Neural progenitor cell (in vitro differentiated cells): Measurements from ENCODE around the gene ROR2. TPM values are rescaled to one million over a fixed set of nuclear protein-coding genes. Genes with fewer than 3 reads are reported as not detected.
A peak's percentile ranks its signal among the peaks of the same experiment; 100 is the strongest.

Source experiments
- DNase-seq: peaks from one replicate; pipeline ENCODE4 v3.0.0-alpha.2; 2016; ENCODE audit warnings: low spot score
- H2AFZ ChIP-seq: fragments of 200-600 bp; sonication (generic); replicated peaks from 2 replicates; pipeline ENCODE4 v1.6.1; 2016; ENCODE audit warnings: antibody characterized with exemption
- H3F3A ChIP-seq: fragments of 200-600 bp; sonication (generic); 2 replicates; pipeline ENCODE4 v1.6.1; 2016; ENCODE audit warnings: antibody characterized with exemption, low read depth
- H3K27ac ChIP-seq: fragments of 200-600 bp; sonication (generic); 2 replicates; pipeline ENCODE4 v1.5.1; 2016; ENCODE audit warnings: mild to moderate bottlenecking
- H3K27me3 ChIP-seq: fragments of 200-600 bp; sonication (generic); 2 replicates; pipeline ENCODE4 v1.6.1; 2016; ENCODE audit warnings: mild to moderate bottlenecking, moderate library complexity
- H3K36me3 ChIP-seq: fragments of 200-600 bp; sonication (generic); 2 replicates; pipeline ENCODE4 v1.5.1; 2016
- H3K4me1 ChIP-seq: fragments of 200-600 bp; sonication (generic); 2 replicates; pipeline ENCODE4 v1.6.1; 2016; ENCODE audit warnings: mixed run types
- H3K4me2 ChIP-seq: fragments of 200-600 bp; sonication (generic); 2 replicates; pipeline ENCODE4 v1.6.1; 2016
- H3K4me3 ChIP-seq: fragments of 200-600 bp; sonication (generic); 2 replicates; pipeline ENCODE4 v1.5.1; 2016
- H3K79me2 ChIP-seq: fragments of 200-600 bp; sonication (generic); 2 replicates; pipeline ENCODE4 v1.6.1; 2016; ENCODE audit warnings: low read depth
- H3K9ac ChIP-seq: fragments of 200-600 bp; sonication (generic); 2 replicates; pipeline ENCODE4 v1.6.1; 2016
- H3K9me3 ChIP-seq: fragments of 200-600 bp; sonication (generic); 2 replicates; pipeline ENCODE4 v1.5.1; 2016; ENCODE audit warnings: low read depth
- H4K20me1 ChIP-seq: fragments of 200-600 bp; sonication (generic); 2 replicates; pipeline ENCODE4 v1.6.1; 2016; ENCODE audit warnings: low read depth
- H3K27ac Mint-ChIP-seq: 3 replicates; pipeline ENCODE4 v1.8.0; 2021; ENCODE audit warnings: mixed read lengths
- H3K27me3 Mint-ChIP-seq: 2 replicates; pipeline ENCODE4 v1.8.0; 2022; ENCODE audit warnings: low read depth, mild to moderate bottlenecking, inconsistent platforms, moderate library complexity, mixed read lengths; ENCODE audit not compliant: insufficient read depth
- H3K36me3 Mint-ChIP-seq: 3 replicates; pipeline ENCODE4 v1.8.0; 2021; ENCODE audit warnings: mixed read lengths
- H3K4me1 Mint-ChIP-seq: 3 replicates; pipeline ENCODE4 v1.8.0; 2021; ENCODE audit warnings: mixed read lengths
- H3K4me3 Mint-ChIP-seq: 3 replicates; pipeline ENCODE4 v1.8.0; 2021; ENCODE audit warnings: mild to moderate bottlenecking, moderate library complexity, mixed read lengths
- H3K9me3 Mint-ChIP-seq: 3 replicates; pipeline ENCODE4 v1.8.0; 2020; ENCODE audit warnings: mixed read lengths
- CTCF ChIP-seq: fragments of 200-600 bp; sonication (generic); IDR thresholded peaks from 2 replicates; pipeline ENCODE4 v1.5.1; 2017; ENCODE audit warnings: antibody characterized with exemption, mild to moderate bottlenecking
- EZH2 ChIP-seq: fragments of 200-600 bp; sonication (generic); IDR thresholded peaks from 2 replicates; pipeline ENCODE4 v1.6.1; 2017; ENCODE audit warnings: antibody characterized with exemption, mild to moderate bottlenecking, moderate library complexity
- EZH2phosphoT487 ChIP-seq: fragments of 200-600 bp; sonication (generic); IDR thresholded peaks from 2 replicates; pipeline ENCODE4 v1.6.1; 2017; ENCODE audit warnings: antibody characterized with exemption
- total RNA-seq: library from RNA; depleted of rRNA; stranded (reverse); fragments of >200 nt; gene quantifications from 2 replicates; pipeline ENCODE4 v1.2.3, GENCODE V29; 2015; ENCODE audit warnings: low replicate concordance

Gene ROR2
- total RNA-seq, 1 donor from 2014 or later = 20.1 TPM

DNA sequence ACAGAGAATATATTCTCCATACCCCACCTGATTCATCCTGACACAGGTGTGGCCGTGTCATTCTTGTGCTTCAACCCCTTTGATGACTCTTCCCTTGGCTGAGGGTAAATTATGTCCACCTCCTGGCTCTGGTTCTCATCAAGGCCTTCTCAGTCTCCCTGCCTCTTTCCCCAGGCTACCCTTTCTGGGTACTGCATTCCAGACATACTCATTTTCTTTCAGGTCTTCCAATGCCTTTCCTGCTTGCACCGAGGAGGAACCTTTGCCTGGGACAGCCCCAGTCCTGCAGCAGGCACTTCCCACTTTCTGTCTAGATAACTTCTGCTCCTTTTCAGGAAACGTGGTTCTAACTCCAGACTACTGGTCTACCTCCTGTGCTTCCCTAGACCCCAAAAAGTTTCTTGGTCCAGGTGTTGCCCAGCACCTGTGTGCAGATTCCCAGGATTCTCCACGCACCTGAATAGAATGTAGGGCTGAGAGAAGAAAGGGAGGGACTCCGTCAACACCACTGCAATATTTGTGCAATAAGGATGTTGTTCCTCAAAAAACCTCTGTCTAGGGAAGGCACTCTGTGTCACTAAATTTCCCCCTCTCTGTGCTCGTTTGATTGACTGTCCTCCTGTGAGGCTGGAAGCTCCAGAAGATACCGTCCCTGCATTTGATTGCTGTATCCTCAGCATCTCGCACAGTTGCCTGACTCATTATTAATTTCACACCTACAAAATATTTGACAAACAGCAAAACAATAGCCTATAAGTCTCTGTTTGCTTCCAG, 271.0 kb downstream of the ROR2 start:
- H3F3A ChIP-seq = no peaks in the 10 kb centered on the region
- no peak for DNase-seq
- H3K9ac ChIP-seq = no peak overlapping the region
- no peak overlapping the region for H2AFZ ChIP-seq
- no peaks in the 10 kb centered on the region for H3K27me3 ChIP-seq
- Mint-ChIP-seq H3K27me3 (peaks cover 6% of the 10 kb centered on the region), H3K36me3 (no peaks in the 10 kb centered on the region), H3K4me1 (peaks cover 14% of the 10 kb centered on the region), H3K9me3 (peaks cover 2% of the 10 kb centered on the region), H3K27ac (no peak overlapping the region), H3K4me3 (no peak overlapping the region)
- H3K9me3 ChIP-seq = no peaks in the 10 kb centered on the region
- H4K20me1 ChIP-seq = no peaks in the 10 kb centered on the region
- peaks cover 17% of the 10 kb centered on the region for H3K4me1 ChIP-seq
- H3K27ac ChIP-seq = no peak overlapping the region
- no peak overlapping the region for H3K4me3 ChIP-seq
- H3K79me2 ChIP-seq = no peaks in the 10 kb centered on the region
- TF ChIP-seq EZH2 (no peak), EZH2phosphoT487 (no peak)
- H3K36me3 ChIP-seq = no peaks in the 10 kb centered on the region
- H3K4me2 ChIP-seq = no peak overlapping the region

GRCh38 chr9:91677822-91678436, 272.1 kb downstream of the ROR2 start:
- Histone ChIP-seq H3K9ac (no peak overlapping the region), H3F3A (no peaks in the 10 kb centered on the region), H4K20me1 (no peaks in the 10 kb centered on the region), H3K79me2 (no peaks in the 10 kb centered on the region), H2AFZ (no peak overlapping the region), H3K36me3 (no peaks in the 10 kb centered on the region), H3K27ac (no peak overlapping the region), H3K27me3 (no peaks in the 10 kb centered on the region), H3K4me1 (peaks cover 17% of the 10 kb centered on the region), H3K4me3 (no peak overlapping the region), H3K4me2 (no peak overlapping the region), H3K9me3 (no peaks in the 10 kb centered on the region)
- Mint-ChIP-seq H3K4me1 (peaks cover 14% of the 10 kb centered on the region), H3K9me3 (peaks cover 2% of the 10 kb centered on the region), H3K36me3 (no peaks in the 10 kb centered on the region), H3K27ac (no peak overlapping the region), H3K27me3 (peaks cover 6% of the 10 kb centered on the region), H3K4me3 (no peak overlapping the region)
- peak; percentile 40 for DNase-seq
- TF ChIP-seq CTCF (no peak), EZH2 (no peak), EZH2phosphoT487 (no peak)

DNA sequence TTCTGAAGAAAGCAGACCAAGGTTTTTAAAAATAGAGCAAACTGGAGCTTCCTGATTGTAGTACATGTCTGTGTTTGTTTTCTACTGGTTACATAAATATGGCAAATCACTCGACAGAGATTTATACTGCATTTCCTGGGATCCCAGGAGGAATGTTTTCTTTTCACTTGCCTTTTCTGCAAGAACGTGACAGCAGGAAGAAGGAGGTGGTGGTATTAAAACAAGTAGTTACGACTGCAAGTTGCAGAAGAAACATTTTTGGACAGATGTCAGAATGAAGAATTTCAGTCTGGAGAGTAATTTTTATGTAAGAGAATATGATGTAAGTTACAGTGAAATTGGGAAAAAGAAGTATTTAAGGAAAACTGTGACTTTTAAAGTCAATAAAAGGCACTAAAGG, 272.7 kb downstream of the ROR2 start:
- Mint-ChIP-seq H3K9me3 (peaks cover 2% of the 10 kb centered on the region), H3K4me1 (peaks cover 14% of the 10 kb centered on the region), H3K36me3 (no peaks in the 10 kb centered on the region), H3K4me3 (no peak overlapping the region), H3K27ac (no peak overlapping the region), H3K27me3 (peaks cover 5% of the 10 kb centered on the region)
- TF ChIP-seq EZH2phosphoT487 (no peak), CTCF (no peak), EZH2 (no peak)
- no peaks in the 10 kb centered on the region for H3F3A ChIP-seq
- no peaks in the 10 kb centered on the region for H3K79me2 ChIP-seq
- no peaks in the 10 kb centered on the region for H4K20me1 ChIP-seq
- H3K27me3 ChIP-seq = no peaks in the 10 kb centered on the region
- no peak overlapping the region for H2AFZ ChIP-seq
- DNase-seq = no peak
- H3K36me3 ChIP-seq = no peaks in the 10 kb centered on the region
- peaks cover 17% of the 10 kb centered on the region for H3K4me1 ChIP-seq
- no peak overlapping the region for H3K27ac ChIP-seq
- H3K9me3 ChIP-seq = no peaks in the 10 kb centered on the region
- no peak overlapping the region for H3K4me2 ChIP-seq
- H3K9ac ChIP-seq = no peak overlapping the region
- H3K4me3 ChIP-seq = no peak overlapping the region

GRCh38 chr9:91676046-91676445, 274.0 kb downstream of the ROR2 start:
- Mint-ChIP-seq H3K27ac (no peak overlapping the region), H3K4me1 (peaks cover 14% of the 10 kb centered on the region)

More at GRCh38 chr9:91676046-91676445, 274.0 kb downstream of the ROR2 start:
- Histone ChIP-seq H4K20me1 (no peaks in the 10 kb centered on the region), H3K4me1 (peaks cover 17% of the 10 kb centered on the region), H3K27ac (no peak overlapping the region), H3K36me3 (no peaks in the 10 kb centered on the region), H3K4me3 (no peak overlapping the region), H2AFZ (no peak overlapping the region), H3F3A (no peaks in the 10 kb centered on the region), H3K4me2 (no peak overlapping the region), H3K27me3 (no peaks in the 10 kb centered on the region), H3K9me3 (no peaks in the 10 kb centered on the region), H3K9ac (no peak overlapping the region), H3K79me2 (no peaks in the 10 kb centered on the region)
- DNase-seq = no peak
- peaks cover 6% of the 10 kb centered on the region for H3K9me3 Mint-ChIP-seq
- H3K36me3 Mint-ChIP-seq = peaks cover 2% of the 10 kb centered on the region
- H3K4me3 Mint-ChIP-seq = no peak overlapping the region
- TF ChIP-seq CTCF (no peak), EZH2 (no peak), EZH2phosphoT487 (no peak)
- peaks cover 5% of the 10 kb centered on the region for H3K27me3 Mint-ChIP-seq
